ENCODE data around the gene AP2M1.

DNA sequence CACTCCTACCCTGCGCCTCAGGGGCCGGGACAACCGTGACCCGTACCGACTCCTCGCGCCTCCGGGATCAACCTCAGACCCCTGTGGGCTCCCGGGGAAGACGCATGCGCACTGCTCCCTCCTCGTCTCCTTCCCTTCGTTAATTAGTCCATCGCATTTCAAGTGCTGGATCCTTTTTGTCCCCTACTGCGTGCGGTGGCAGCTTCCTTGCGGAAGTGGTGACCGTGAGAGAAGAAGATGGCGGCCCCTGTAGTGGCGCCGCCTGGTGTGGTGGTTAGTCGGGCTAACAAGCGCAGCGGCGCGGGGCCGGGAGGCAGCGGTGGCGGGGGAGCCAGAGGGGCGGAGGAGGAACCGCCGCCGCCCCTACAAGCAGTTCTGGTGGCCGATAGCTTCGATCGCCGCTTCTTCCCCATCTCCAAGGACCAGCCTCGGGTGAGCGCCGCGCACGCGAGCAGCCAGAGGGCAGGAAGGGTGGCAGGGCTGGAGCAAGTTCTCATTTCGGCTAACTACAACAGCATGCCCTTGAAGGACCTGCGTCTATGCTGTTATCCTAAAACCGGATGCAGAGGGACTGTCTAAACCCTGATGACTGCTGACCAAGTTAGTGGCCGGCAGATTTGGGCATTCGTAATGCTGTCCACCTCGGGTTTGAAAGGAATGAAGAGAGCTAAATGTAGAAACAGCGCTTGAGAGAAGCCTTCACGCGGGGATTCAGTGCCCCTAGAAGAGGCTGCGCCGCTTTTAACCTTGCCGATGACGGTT, 39.3 kb upstream of the AP2M1 start, which contains the start of gene EIF2B5:
- TF ChIP-seq, protein P1, sequence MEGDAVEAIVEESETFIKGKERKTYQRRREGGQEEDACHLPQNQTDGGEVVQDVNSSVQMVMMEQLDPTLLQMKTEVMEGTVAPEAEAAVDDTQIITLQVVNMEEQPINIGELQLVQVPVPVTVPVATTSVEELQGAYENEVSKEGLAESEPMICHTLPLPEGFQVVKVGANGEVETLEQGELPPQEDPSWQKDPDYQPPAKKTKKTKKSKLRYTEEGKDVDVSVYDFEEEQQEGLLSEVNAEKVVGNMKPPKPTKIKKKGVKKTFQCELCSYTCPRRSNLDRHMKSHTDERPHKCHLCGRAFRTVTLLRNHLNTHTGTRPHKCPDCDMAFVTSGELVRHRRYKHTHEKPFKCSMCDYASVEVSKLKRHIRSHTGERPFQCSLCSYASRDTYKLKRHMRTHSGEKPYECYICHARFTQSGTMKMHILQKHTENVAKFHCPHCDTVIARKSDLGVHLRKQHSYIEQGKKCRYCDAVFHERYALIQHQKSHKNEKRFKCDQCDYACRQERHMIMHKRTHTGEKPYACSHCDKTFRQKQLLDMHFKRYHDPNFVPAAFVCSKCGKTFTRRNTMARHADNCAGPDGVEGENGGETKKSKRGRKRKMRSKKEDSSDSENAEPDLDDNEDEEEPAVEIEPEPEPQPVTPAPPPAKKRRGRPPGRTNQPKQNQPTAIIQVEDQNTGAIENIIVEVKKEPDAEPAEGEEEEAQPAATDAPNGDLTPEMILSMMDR (IDR thresholded peaks at IDR 0.05): peak in 4 of 6 experiments; percentile 31 to 45 (median 33)
- peak; percentile 49 to 74 for TF ChIP-seq POLR2A (IDR thresholded peaks at IDR 0.05)
